PFSK-1 (cell line): ENCODE measurements around the gene RTCA. TPM values are rescaled to one million over a fixed set of nuclear protein-coding genes. Genes with fewer than 3 reads are reported as not detected.

Source experiments
- FOXP2 ChIP-seq: optimal IDR thresholded peaks from 2 replicates; pipeline ENCODE3; 2011; ENCODE audit warnings: borderline replicate concordance, control low read depth, inconsistent platforms; ENCODE audit not compliant: insufficient read depth; ENCODE audit errors: extremely low read length, extremely low read depth
- POLR2AphosphoS5 ChIP-seq: IDR thresholded peaks from 2 replicates; pipeline ENCODE4 v1.6.1; 2012; ENCODE audit warnings: low read depth, mild to moderate bottlenecking, control low read depth, low read length, moderate library complexity
- REST ChIP-seq, 2 experiments: IDR thresholded peaks; 2 replicates each; pipeline versions ENCODE4 v1.6.1 to v1.8.0; 2011 to 2012; ENCODE audit warnings: low read depth in 2 of 2, low read length in 2 of 2, control low read depth in 1 of 2, inconsistent platforms in 1 of 2, mild to moderate bottlenecking in 1 of 2, moderate library complexity in 1 of 2; ENCODE audit not compliant: insufficient read depth in 1 of 2
- SIN3A ChIP-seq: IDR thresholded peaks from 2 replicates; pipeline ENCODE4 v1.6.1; 2012; ENCODE audit warnings: mild to moderate bottlenecking, low read length, moderate library complexity, borderline replicate concordance; ENCODE audit not compliant: insufficient read depth
- TAF1 ChIP-seq: IDR thresholded peaks from 2 replicates; pipeline ENCODE4 v1.6.1; 2012; ENCODE audit warnings: low read length, control low read depth, borderline replicate concordance; ENCODE audit not compliant: insufficient read depth
- polyA plus RNA-seq: library from polyadenylated mRNA; unstranded; fragments of >200 nt; gene quantifications from one replicate; pipeline ENCODE4 v1.2.1, GENCODE V29; 2012; ENCODE audit warnings: low read depth, missing spikeins; ENCODE audit not compliant: insufficient read length

RTCA gene
- polyA plus RNA-seq = 45.9 TPM

GRCh38 chr1:100265931-100266740 lies at the start of gene RTCA:
Gene RTCA (plus strand): TSS chr1:100266216. CDS start chr1:100266376, 160 bp downstream.
- TF ChIP-seq FOXP2 (no peak), POLR2AphosphoS5 (peak; percentile 93), REST (IDR thresholded peaks at IDR 0.05; ENCODE audit: insufficient read depth in 1 of 2, low read depth in 2 of 2, low read length in 2 of 2) (no peak), SIN3A (peak; percentile 31; the same call in 1 of the 2 replicates), TAF1 (peak; percentile 77; the same call in 1 of the 2 replicates)

GRCh38 chr1:100217834-100218233 lies 48.2 kb upstream of the RTCA start:
- no peak for TF ChIP-seq TAF1
- no peak for TF ChIP-seq FOXP2
- no peak for TF ChIP-seq POLR2AphosphoS5
- TF ChIP-seq SIN3A = no peak
- TF ChIP-seq REST (IDR thresholded peaks at IDR 0.05; ENCODE audit: insufficient read depth in 1 of 2, low read depth in 2 of 2, low read length in 2 of 2) = no peak

- TF ChIP-seq REST (IDR thresholded peaks at IDR 0.05; ENCODE audit: insufficient read depth in 1 of 2, low read depth in 2 of 2, low read length in 2 of 2) = no peak
- TF ChIP-seq TAF1 = no peak
- TF ChIP-seq SIN3A = no peak
- TF ChIP-seq FOXP2 = no peak
These were observed 46.6 kb upstream of the RTCA start for GRCh38 chr1:100219457-100219856.

GRCh38 chr1:100219883-100220282 lies 46.1 kb upstream of the RTCA start:
- TF ChIP-seq REST (IDR thresholded peaks at IDR 0.05; ENCODE audit: insufficient read depth in 1 of 2, low read depth in 2 of 2, low read length in 2 of 2) = no peak
- no peak for TF ChIP-seq TAF1
- no peak for TF ChIP-seq SIN3A
- no peak for TF ChIP-seq FOXP2
- TF ChIP-seq POLR2AphosphoS5 = no peak
